ENCODE results near the gene BSG.
A peak's percentile ranks its signal among the peaks of the same experiment; 100 is the strongest.
"Not testable (repeated sequence)": the region's sequence is repeated elsewhere in the genome, so short reads cannot be mapped to it uniquely, and the experiment has no call there.

Gene BSG

DNA sequence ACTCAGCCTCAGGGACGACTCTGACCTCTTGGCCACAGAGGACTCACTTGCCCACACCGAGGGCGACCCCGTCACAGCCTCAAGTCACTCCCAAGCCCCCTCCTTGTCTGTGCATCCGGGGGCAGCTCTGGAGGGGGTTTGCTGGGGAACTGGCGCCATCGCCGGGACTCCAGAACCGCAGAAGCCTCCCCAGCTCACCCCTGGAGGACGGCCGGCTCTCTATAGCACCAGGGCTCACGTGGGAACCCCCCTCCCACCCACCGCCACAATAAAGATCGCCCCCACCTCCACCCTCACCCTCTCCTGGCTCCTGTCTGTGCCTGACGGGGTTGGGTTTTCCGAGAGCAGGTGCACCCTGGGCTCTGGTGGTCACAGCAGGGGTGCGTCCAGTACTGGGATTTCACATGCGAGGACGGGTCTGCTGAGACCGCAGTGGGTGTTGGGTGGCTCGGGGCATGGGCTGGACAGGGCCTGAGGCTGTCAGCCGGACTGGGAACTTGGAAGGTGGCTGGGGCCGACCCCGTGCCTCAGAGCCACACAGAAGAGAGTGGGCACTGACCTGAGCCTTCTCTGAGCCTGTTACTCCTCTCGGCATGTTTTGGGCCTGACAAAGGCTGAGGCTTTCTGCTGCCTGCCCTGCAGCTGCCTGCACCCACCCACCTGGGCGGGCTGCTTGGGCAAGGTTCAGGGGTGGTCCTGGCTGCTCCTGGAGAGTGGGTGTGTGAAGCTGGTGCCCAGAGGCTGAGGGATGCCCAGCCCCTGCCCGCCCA, 11.0 kb downstream of the BSG start:
- no peak for DNase-seq (ENCODE audit: low read depth)

DNA sequence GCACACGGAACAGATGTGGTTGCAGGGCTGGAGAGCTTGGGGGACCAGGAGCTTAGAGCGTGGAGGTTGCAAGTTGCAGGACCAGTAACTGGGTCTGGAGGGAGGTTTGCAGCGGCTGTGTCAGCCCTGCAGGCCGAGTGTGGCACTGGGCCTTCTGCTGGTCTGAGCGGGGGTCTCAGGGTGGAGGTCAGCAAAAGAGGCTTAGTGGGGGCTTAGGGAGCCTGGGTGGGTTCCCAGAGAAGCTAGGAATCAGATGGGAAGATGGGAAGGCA, 11.5 kb downstream of the BSG start:
- no peak for DNase-seq (ENCODE audit: low read depth)
- no peak overlapping the region for H3K4me3 ChIP-seq (replicated peaks; ENCODE audit: low read depth, low read length)
- TF ChIP-seq, protein P1, sequence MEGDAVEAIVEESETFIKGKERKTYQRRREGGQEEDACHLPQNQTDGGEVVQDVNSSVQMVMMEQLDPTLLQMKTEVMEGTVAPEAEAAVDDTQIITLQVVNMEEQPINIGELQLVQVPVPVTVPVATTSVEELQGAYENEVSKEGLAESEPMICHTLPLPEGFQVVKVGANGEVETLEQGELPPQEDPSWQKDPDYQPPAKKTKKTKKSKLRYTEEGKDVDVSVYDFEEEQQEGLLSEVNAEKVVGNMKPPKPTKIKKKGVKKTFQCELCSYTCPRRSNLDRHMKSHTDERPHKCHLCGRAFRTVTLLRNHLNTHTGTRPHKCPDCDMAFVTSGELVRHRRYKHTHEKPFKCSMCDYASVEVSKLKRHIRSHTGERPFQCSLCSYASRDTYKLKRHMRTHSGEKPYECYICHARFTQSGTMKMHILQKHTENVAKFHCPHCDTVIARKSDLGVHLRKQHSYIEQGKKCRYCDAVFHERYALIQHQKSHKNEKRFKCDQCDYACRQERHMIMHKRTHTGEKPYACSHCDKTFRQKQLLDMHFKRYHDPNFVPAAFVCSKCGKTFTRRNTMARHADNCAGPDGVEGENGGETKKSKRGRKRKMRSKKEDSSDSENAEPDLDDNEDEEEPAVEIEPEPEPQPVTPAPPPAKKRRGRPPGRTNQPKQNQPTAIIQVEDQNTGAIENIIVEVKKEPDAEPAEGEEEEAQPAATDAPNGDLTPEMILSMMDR (IDR thresholded peaks at IDR 0.05; ENCODE audit: low read length, missing control alignments) = no peak

More for the DNA sequence above, 11.0 kb downstream of the BSG start:
- H3K4me3 ChIP-seq (replicated peaks; ENCODE audit: low read depth, low read length) = no peak overlapping the region
- TF ChIP-seq, protein P1 (IDR thresholded peaks at IDR 0.05; ENCODE audit: low read length, missing control alignments) = no peak

DNA sequence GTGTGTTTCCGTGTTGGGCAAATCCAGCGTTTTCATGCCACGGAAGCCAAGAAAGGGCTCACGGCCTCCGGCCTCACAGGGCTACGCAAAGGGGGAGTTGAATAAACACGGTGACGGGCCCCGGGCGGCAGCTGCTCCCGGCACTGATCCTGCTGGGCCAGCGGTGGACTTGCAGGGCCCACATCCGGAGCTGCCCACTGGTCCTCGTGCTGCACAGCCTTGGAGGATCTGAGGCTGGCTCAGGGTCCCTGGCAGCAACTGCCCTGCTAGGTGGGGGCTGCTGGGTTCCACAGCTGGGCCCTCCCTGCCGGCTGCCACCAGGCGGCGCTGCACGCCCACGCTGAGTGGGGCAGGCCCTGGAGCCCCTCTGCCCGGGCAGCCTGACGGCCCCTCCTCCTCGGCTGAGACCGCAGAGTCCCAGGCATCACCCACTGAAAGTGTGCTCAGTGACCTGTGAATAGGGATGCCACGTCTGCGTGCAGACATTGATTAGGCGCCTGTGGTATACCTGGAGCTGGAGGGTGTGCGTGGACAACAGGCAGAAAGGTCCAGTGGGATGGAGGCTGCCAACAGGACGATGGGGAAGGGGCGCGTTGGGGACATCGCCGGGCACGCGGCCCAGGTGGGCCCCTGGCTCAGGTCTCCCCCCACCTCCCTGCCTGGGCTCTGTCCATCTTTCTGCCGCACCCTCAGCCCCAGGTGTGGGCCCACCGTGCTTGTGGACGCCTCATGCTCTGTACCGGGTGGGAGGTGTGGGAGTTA, 12.0 kb downstream of the BSG start:
- DNase-seq (ENCODE audit: low read depth) = peak; percentile 47

DNA sequence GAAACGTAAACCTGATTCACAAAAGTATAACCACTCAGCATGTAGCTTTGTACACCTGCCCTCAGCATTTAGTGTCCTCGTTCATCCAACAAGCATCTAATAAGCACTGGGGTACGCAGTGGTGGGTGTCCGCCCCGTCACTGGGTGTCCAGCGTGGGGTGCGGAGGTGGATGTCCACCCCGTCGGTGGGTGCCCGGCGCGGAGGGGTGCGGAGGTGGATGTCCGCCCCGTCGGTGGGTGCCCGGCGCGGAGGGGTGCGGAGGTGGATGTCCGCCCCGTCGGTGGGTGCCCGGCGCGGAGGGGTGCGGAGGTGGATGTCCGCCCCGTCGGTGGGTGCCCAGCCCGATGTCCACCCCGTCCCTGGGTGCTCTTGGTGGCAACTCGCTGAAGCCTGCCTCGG, 12.8 kb downstream of the BSG start:
- DNase-seq (ENCODE audit: low read depth); H3K4me3 ChIP-seq (replicated peaks; ENCODE audit: low read depth, low read length): not testable (repeated sequence)

More for the DNA sequence above, 12.0 kb downstream of the BSG start:
- TF ChIP-seq, protein P1 (IDR thresholded peaks at IDR 0.05; ENCODE audit: low read length, missing control alignments) = peak; percentile 75
- H3K4me3 ChIP-seq (replicated peaks; ENCODE audit: low read depth, low read length) = no peak overlapping the region

DNA sequence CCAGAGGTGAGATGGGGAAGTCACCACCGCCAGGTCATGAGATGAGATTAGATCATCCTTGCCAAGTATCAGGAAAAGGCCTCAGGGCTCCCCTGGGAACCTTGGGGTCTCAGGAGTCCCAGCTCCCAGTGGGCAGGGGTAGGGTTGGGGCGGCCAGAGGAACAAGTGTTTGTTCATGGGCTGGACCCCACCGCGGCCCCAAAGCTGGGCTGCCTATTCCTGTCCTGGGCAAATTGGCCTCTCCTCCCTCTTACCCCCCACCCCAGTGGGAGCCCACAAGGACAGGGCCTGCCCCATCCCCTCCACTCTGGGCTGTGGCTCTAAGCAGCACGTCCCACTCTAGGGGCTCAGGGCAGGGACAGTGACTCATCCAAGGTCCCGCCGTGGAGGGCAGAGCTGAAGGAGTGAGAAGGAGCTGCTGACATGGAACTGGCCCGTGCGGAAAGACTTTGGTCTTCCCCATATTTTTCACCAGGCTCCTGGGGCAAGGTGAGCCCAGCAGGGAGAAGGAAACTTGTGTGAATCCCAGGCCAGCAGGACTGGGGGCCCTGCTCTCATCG, 13.2 kb downstream of the BSG start:
- DNase-seq (ENCODE audit: low read depth) = no peak
- no peak overlapping the region for H3K4me3 ChIP-seq (replicated peaks; ENCODE audit: low read depth, low read length)
- TF ChIP-seq, protein P1 (IDR thresholded peaks at IDR 0.05; ENCODE audit: low read length, missing control alignments) = no peak

DNA sequence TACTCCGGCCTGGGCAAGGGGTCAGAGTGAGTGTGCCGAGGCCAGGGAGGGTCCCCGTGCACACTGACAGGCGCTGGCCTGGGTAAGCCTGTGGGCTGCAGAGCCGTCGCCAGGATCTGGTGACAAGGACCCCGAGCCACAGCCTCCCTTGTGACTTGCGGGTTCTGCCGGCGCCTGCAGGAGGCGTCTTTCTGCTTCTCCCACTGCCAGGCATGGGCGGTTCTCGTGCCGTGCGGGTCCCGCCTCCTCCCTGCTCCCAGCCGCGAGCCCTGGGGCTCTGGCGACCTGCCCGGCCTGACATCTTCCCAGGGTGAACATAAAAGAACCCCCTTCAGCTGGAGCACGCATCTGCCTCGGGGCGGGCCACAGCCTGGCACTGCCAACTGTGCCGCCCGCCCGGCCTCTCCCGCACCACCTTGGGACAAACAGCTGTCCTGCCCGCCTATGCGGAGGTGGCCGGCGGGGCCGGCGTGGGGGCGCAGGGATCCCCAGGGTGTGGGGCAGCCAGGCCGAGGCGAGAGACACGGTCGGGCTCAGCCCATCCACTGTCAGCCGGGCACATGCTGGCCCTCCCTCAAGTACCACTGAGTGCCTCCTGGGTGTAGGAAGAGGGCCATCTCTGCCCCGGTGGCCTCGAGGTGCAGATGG, 15.8 kb downstream of the BSG start:
- DNase-seq (ENCODE audit: low read depth) = peak; percentile 74
- H3K4me3 ChIP-seq (replicated peaks; ENCODE audit: low read depth, low read length) = no peak overlapping the region
- TF ChIP-seq, protein P1 (IDR thresholded peaks at IDR 0.05; ENCODE audit: low read length, missing control alignments) = peak; percentile 63
